Measurements from ENCODE around the gene AMPD2. TPM values are rescaled to one million over a fixed set of nuclear protein-coding genes. Genes with fewer than 3 reads are reported as not detected.
A peak's percentile ranks its signal among the peaks of the same experiment; 100 is the strongest.

Gene AMPD2
- total and polyA plus RNA-seq, 4 donors = 54.3 to 113 (median 78.4) TPM

GRCh38 chr1:109622137-109622892 lies 2.7 kb downstream of the AMPD2 start:
- Histone ChIP-seq H3K9me3 (ENCODE audit: control insufficient read depth, insufficient read depth, low read length) (no peaks in the 10 kb centered on the region), H3K27ac (ENCODE audit: low read depth, low read length) (no peak overlapping the region), H3K4me1 (ENCODE audit: control insufficient read depth, insufficient read depth, low read length) (peaks cover 64% of the 10 kb centered on the region), H3K4me3 (ENCODE audit: low read depth, low read length) (no peak overlapping the region), H3K36me3 (ENCODE audit: control insufficient read depth, insufficient read depth, low read length) (peaks cover 38% of the 10 kb centered on the region), H3K27me3 (ENCODE audit: control insufficient read depth, insufficient read depth, low read length) (no peaks in the 10 kb centered on the region)
- no peak for DNase-seq (ENCODE audit: low read depth in 4 of 6, low spot score in 6 of 6)
- WGBS (ENCODE audit: insufficient coverage) = 78% methylated on average over 10 of the region's 11 CpGs

GRCh38 chr1:109622895-109623294 lies 3.3 kb downstream of the AMPD2 start:
- 100% methylated on average over 1 of the region's 3 CpGs for WGBS (ENCODE audit: insufficient coverage)

DNA sequence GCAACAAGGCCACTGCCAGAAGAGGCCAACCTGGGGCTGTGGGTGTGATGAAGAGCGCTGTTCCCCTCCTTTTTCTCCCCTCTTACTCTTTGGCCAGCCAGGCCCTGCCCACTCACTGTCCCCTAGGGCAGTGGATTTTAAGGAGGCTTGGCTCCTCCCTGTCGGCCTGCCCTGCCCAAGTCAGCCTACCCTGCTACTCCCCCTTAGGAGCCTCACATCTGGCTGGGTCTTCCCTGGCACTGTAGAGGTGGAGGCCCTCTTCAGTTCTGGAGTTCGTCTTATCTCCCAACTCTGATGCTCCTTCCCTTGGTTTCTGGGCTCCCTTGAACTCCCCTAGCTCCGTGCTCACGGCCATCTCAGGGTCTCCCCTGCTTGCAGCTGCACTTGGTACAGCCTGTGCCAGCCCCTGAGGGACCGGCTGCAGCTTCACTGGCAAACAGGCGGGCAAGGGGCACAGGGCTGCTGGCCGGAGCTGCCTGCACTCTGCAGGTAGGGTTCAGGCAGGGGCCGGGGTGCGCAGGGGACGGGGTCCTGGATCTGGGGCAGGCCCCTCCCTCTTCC lies 4.0 kb downstream of the AMPD2 start:
- Histone ChIP-seq H3K27ac (ENCODE audit: low read depth, low read length) (peak overlapping the region; percentile 51), H3K9me3 (ENCODE audit: control insufficient read depth, insufficient read depth, low read length) (no peaks in the 10 kb centered on the region), H3K27me3 (ENCODE audit: control insufficient read depth, insufficient read depth, low read length) (no peaks in the 10 kb centered on the region), H3K4me1 (ENCODE audit: control insufficient read depth, insufficient read depth, low read length) (peaks cover 64% of the 10 kb centered on the region), H3K4me3 (ENCODE audit: low read depth, low read length) (peak overlapping the region; percentile 18), H3K36me3 (ENCODE audit: control insufficient read depth, insufficient read depth, low read length) (peaks cover 51% of the 10 kb centered on the region)
- DNase-seq (ENCODE audit: low read depth in 4 of 6, low spot score in 6 of 6) = peak in 2 of 6 donors; percentile 49 to 60
- WGBS (ENCODE audit: insufficient coverage) = 34% methylated on average over 6 of the region's 11 CpGs

More at GRCh38 chr1:109622895-109623294, 3.3 kb downstream of the AMPD2 start:
- Histone ChIP-seq H3K27ac (ENCODE audit: low read depth, low read length) (no peak overlapping the region), H3K9me3 (ENCODE audit: control insufficient read depth, insufficient read depth, low read length) (no peaks in the 10 kb centered on the region), H3K4me1 (ENCODE audit: control insufficient read depth, insufficient read depth, low read length) (peaks cover 64% of the 10 kb centered on the region), H3K4me3 (ENCODE audit: low read depth, low read length) (no peak overlapping the region), H3K36me3 (ENCODE audit: control insufficient read depth, insufficient read depth, low read length) (peaks cover 43% of the 10 kb centered on the region), H3K27me3 (ENCODE audit: control insufficient read depth, insufficient read depth, low read length) (no peaks in the 10 kb centered on the region)
- no peak for DNase-seq (ENCODE audit: low read depth in 4 of 6, low spot score in 6 of 6)

- Histone ChIP-seq H3K27me3 (ENCODE audit: control insufficient read depth, insufficient read depth, low read length) (no peaks in the 10 kb centered on the region), H3K27ac (ENCODE audit: low read depth, low read length) (no peak overlapping the region), H3K9me3 (ENCODE audit: control insufficient read depth, insufficient read depth, low read length) (no peaks in the 10 kb centered on the region), H3K4me1 (ENCODE audit: control insufficient read depth, insufficient read depth, low read length) (peaks cover 61% of the 10 kb centered on the region), H3K36me3 (ENCODE audit: control insufficient read depth, insufficient read depth, low read length) (peaks cover 58% of the 10 kb centered on the region), H3K4me3 (ENCODE audit: low read depth, low read length) (peak overlapping the region; percentile 18)
- DNase-seq (ENCODE audit: low read depth in 4 of 6, low spot score in 6 of 6) = no peak
- WGBS (ENCODE audit: insufficient coverage) = 82% methylated on average over 11 of the region's 17 CpGs
Observed at GRCh38 chr1:109624201-109625010, 4.8 kb downstream of the AMPD2 start.

DNA sequence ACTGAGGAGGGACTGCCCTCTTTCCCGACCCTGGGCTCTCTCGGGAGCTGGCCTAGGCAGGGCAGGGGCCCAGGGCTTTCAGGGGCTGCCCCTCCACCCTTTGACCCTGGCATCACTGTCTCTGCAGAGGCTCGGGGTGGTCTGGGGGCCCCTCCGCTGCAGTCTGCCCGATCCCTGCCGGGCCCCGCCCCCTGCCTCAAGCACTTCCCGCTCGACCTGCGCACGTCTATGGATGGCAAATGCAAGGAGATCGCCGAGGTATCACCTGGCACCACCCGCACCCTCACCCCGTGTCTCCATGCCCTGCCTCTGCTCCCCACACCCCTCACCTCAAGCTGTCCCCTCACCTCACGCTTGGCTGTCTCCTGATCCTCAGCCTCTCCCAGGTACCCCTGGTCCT lies 5.5 kb downstream of the AMPD2 start:
- Histone ChIP-seq H3K36me3 (ENCODE audit: control insufficient read depth, insufficient read depth, low read length) (peaks cover 66% of the 10 kb centered on the region), H3K27ac (ENCODE audit: low read depth, low read length) (no peak overlapping the region), H3K27me3 (ENCODE audit: control insufficient read depth, insufficient read depth, low read length) (no peaks in the 10 kb centered on the region), H3K4me1 (ENCODE audit: control insufficient read depth, insufficient read depth, low read length) (peaks cover 54% of the 10 kb centered on the region), H3K4me3 (ENCODE audit: low read depth, low read length) (no peak overlapping the region), H3K9me3 (ENCODE audit: control insufficient read depth, insufficient read depth, low read length) (no peaks in the 10 kb centered on the region)
- 71% methylated on average over 16 of the region's 16 CpGs for WGBS (ENCODE audit: insufficient coverage)
- DNase-seq (ENCODE audit: low read depth in 4 of 6, low spot score in 6 of 6) = no peak

DNA sequence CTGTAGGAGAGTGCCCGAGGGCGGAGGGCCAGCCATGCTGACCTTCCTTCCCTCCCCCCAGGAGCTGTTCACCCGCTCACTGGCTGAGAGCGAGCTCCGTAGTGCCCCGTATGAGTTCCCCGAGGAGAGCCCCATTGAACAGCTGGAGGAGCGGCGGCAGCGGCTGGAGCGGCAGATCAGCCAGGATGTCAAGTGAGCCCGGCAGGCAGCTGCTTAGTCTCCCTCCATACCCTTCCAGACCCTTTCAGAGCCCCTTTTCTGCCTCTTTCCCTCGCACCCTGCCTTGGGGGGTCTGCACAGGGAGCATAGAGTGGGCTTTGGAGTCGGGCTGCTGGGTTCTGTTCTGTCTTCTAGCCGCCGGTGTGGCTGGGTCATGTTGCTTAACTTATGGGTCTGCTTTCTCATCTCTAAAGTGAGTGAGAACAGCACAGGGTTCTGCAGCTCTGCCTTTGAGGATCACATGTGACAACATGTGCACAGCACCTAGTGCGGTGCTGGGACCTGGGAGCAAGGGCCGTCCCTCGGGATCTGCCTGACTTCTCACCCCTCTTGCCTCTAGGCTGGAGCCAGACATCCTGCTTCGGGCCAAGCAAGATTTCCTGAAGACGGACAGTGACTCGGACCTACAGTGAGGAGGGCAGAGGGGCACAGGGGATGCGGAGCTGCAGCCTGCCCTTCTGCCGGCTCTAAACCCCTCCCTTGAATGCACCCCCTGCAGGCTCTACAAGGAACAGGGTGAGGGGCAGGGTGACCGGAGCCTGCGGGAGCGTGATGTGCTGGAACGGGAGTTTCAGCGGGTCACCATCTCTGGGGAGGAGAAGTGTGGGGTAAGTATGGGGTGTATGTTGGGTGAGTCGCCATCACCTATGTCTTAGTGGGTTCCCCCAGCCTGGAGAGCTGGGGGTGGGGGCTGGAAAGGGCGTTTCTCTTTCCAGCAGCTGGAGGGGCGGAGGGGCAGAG lies 6.2 kb downstream of the AMPD2 start:
- Histone ChIP-seq H3K4me1 (ENCODE audit: control insufficient read depth, insufficient read depth, low read length) (peaks cover 48% of the 10 kb centered on the region), H3K27me3 (ENCODE audit: control insufficient read depth, insufficient read depth, low read length) (no peaks in the 10 kb centered on the region), H3K9me3 (ENCODE audit: control insufficient read depth, insufficient read depth, low read length) (no peaks in the 10 kb centered on the region), H3K4me3 (ENCODE audit: low read depth, low read length) (no peak overlapping the region), H3K27ac (ENCODE audit: low read depth, low read length) (no peak overlapping the region), H3K36me3 (ENCODE audit: control insufficient read depth, insufficient read depth, low read length) (peaks cover 72% of the 10 kb centered on the region)
- no peak for DNase-seq (ENCODE audit: low read depth in 4 of 6, low spot score in 6 of 6)
- WGBS (ENCODE audit: insufficient coverage) = 82% methylated on average over 27 of the region's 32 CpGs

DNA sequence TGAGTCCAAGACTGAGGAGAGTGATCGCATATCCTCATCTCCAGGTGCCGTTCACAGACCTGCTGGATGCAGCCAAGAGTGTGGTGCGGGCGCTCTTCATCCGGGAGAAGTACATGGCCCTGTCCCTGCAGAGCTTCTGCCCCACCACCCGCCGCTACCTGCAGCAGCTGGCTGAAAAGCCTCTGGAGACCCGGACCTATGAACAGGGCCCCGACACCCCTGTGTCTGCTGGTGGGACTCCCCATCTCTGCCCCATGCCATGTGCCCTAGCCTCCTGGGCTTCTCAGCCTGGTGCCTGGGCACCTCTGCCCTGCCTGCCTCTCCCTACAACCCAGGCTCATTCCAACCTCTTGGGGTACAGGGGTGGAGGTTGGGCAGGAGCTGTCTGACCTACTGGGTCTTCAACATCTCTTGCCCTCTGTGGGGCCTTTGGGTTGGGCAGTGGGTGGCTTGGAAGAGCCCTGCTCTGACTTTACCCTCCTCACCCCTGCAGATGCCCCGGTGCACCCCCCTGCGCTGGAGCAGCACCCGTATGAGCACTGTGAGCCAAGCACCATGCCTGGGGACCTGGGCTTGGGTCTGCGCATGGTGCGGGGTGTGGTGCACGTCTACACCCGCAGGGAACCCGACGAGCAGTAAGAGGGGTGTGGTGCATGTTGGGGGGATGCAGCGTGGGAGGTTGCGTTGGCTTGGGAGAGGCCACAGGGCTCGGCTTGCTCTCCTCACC lies 7.2 kb downstream of the AMPD2 start:
- 97% methylated on average over 13 of the region's 21 CpGs for WGBS (ENCODE audit: insufficient coverage)
- DNase-seq (ENCODE audit: low read depth in 4 of 6, low spot score in 6 of 6) = no peak
- H3K27ac ChIP-seq (ENCODE audit: low read depth, low read length) = no peak overlapping the region

DNA sequence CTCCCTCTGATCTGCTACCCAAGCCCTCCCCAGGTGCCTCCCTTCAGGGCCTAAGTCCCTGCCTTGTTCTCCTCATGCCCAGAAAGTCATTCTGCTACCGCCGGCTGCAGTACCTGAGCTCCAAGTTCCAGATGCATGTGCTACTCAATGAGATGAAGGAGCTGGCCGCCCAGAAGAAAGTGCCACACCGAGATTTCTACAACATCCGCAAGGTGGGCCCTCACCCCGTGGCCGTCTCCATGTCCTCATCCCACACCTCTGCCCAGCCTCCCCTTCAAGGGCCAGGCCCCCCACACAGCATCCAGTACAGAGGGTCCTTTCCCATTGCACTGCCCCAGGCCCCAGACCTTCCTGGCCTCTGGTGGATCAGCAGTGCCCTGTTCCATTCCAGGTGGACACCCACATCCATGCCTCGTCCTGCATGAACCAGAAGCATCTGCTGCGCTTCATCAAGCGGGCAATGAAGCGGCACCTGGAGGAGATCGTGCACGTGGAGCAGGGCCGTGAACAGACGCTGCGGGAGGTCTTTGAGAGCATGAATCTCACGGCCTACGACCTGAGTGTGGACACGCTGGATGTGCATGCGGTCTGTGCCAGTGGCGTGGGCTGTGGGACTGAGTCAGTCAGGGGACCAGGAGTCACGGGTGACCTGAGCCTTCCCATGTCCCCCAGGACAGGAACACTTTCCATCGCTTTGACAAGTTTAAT lies 8.2 kb downstream of the AMPD2 start:
- H3K4me1 ChIP-seq (ENCODE audit: control insufficient read depth, insufficient read depth, low read length) = peaks cover 45% of the 10 kb centered on the region
- no peak overlapping the region for H3K4me3 ChIP-seq (ENCODE audit: low read depth, low read length)
- H3K27ac ChIP-seq (ENCODE audit: low read depth, low read length) = no peak overlapping the region
- peaks cover 91% of the 10 kb centered on the region for H3K36me3 ChIP-seq (ENCODE audit: control insufficient read depth, insufficient read depth, low read length)
- no peak for DNase-seq (ENCODE audit: low read depth in 4 of 6, low spot score in 6 of 6)
- no peaks in the 10 kb centered on the region for H3K9me3 ChIP-seq (ENCODE audit: control insufficient read depth, insufficient read depth, low read length)
- H3K27me3 ChIP-seq (ENCODE audit: control insufficient read depth, insufficient read depth, low read length) = no peaks in the 10 kb centered on the region
- WGBS (ENCODE audit: insufficient coverage) = 91% methylated on average over 22 of the region's 23 CpGs

More for the DNA sequence above, 7.2 kb downstream of the AMPD2 start:
- Histone ChIP-seq H3K4me1 (ENCODE audit: control insufficient read depth, insufficient read depth, low read length) (peaks cover 45% of the 10 kb centered on the region), H3K9me3 (ENCODE audit: control insufficient read depth, insufficient read depth, low read length) (no peaks in the 10 kb centered on the region), H3K4me3 (ENCODE audit: low read depth, low read length) (no peak overlapping the region), H3K36me3 (ENCODE audit: control insufficient read depth, insufficient read depth, low read length) (peaks cover 82% of the 10 kb centered on the region), H3K27me3 (ENCODE audit: control insufficient read depth, insufficient read depth, low read length) (no peaks in the 10 kb centered on the region)

Data from spinal cord (tissue), 10 donors.